ENCODE measurements around the gene AGTR1.

AGTR1 gene

DNA sequence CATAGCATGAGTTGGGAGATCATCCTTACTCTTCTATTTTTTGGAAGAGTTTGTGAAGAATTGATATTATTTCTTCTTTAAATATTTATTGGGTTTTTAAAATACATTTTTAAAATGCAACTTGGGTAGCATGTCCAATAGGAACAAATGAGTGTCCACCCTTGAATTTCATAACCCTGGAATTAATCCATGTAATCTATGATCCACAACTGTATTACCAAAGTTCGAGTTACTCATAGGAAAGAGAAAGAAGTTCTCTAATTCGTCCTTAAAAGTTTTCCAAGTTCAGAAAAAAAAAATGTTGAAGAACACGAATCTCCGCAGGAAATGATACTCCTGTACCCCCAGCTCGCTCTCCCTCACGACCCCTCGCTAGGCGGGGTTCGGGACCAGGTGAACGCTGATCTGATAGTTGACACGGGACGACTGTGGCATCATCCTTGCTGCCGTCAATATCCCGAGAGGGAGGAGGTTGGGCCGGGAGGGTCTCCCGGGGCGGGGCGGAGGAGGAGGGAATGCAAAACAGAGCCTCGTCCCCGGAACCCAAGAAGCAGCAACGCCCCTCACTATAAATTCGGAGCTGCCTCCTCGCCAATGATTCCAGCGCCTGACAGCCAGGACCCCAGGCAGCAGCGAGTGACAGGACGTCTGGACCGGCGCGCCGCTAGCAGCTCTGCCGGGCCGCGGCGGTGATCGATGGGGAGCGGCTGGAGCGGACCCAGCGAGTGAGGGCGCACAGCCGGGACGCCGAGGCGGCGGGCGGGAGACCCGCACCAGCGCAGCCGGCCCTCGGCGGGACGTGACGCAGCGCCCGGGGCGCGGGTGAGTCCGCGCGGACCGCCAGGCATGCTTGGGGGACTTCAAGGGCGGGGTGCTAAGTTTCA is at the start of gene AGTR1:
AGTR1 (plus strand) TSS at position 598 of the 884 bp plus-strand sequence. CDS start 43,133 bp downstream, outside the sequence.
- no peak for DNase-seq (ENCODE audit: low read depth in 2 of 2)

- DNase-seq (ENCODE audit: low read depth in 2 of 2), result no peak
These were observed 48.9 kb upstream of the AGTR1 start for GRCh38 chr3:148648685-148649352.

DNA sequence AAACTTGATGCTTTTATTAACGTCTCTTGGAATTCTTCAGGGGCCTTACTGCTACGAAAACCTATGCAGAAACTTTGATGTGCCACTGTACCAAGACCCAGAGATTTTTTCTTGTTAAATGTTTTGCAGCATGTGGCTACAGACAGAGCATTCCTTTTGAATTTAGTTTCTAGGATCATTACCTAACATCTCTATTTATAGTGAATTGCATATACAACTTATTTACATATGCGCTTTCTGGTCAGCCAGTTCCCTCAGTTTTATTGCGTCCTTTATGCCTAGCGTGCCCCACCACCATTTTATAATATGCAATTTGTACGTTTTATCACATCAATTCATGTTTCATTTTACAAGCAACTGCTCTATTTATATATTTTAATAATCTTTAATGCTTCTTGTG is 46.2 kb upstream of the AGTR1 start:
- no peak for DNase-seq (ENCODE audit: low read depth in 2 of 2)

DNA sequence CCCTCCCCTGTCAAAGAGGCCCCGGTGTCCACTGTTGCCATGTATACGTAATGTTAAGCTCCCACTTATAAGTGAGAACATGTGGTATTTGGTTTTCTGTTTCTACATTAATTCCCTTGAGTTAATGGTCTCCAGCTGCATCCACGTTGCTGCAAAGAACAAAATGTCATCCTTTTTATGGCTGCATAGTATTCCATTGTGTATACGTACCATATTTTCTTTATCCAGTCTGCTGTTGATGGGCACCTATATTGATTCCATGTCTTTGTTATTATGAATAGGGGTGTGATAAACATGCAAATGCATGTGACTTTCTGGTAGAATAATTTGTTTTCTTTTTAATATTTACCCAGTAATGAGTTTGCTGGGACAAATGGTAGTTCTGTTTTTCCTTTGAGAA is 43.3 kb upstream of the AGTR1 start:
- DNase-seq (ENCODE audit: low read depth in 2 of 2), result no peak

- no peak for DNase-seq (ENCODE audit: low read depth in 2 of 2)
These were observed 40.2 kb upstream of the AGTR1 start for GRCh38 chr3:148657470-148657869.

- no peak for DNase-seq (ENCODE audit: low read depth in 2 of 2)
These were observed 38.2 kb upstream of the AGTR1 start for GRCh38 chr3:148659512-148659911.

DNA sequence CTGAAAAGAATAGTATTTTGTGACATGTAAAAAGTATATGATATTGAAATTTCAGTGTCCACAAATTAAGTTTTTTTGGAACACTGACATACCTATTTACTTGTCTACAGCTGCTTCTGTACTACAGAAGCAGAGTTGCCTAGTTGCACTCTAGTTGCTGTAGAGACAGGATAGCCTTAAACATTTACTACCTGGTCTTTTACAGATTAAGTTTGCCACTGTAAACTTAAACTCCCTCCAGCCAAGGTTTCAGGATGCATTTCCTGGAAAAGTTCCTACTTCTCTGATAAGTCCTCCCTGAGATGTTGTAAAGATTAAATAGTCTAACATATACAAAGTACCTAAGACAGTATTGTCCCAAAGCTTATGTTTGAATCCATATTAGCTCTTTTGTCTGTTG is 17.4 kb upstream of the AGTR1 start:
- DNase-seq (ENCODE audit: low read depth in 2 of 2), result no peak

GRCh38 chr3:148681080-148681479 is 16.6 kb upstream of the AGTR1 start:
- DNase-seq (ENCODE audit: low read depth in 2 of 2), result no peak

GRCh38 chr3:148682997-148683396 is 14.7 kb upstream of the AGTR1 start:
- DNase-seq (ENCODE audit: low read depth in 2 of 2), result no peak

GRCh38 chr3:148694116-148694515 is 3.6 kb upstream of the AGTR1 start:
- no peak for DNase-seq (ENCODE audit: low read depth in 2 of 2)

DNA sequence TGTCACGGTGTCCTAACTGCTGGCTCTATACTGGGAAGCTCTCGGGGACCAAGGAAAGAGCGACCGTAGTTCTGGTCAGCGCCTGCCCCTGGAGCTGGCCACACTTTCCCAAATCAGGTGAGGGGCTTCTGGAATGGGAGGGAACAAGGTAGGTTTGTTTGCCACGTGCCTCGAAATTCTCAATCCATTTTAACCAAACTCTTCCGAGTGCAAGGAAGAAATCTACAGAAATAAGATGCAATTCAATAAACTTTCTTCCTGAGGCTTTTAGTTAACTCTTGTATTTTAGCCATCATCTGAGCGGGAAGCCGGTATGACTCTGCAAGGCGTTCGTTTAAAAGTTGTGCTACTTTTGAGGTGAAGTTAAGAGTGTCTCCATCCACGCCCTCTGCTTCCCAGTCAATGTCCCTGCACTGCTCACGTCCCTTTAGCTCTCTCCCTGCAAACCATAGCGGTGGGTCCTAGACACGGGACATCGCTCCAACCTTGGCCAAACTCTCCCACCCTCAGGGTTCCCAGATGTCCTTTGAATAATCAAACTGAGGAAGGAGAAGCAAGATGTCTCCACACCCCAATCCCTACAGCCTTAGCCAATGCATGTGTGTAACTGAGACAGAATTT is 597 bp downstream of the AGTR1 start:
- DNase-seq (ENCODE audit: low read depth in 2 of 2), result no peak

DNA sequence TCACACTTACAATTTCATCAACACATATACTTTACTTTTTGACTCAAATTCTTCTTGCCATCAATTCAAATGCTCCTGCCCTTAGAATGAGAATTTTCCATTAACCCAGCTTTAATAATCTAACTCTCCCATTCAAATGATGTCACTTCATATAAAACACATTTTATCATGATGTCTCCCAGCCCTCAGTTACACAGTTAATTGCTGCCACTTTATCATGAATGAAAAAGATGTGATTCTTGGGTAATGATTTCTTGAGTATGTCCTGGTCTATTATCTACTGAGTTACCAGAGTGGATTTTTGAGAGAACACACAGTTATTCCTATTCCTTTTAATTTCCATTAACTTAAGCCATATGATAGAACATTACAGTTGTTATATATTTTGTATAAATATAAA is 7.6 kb downstream of the AGTR1 start:
- no peak for DNase-seq (ENCODE audit: low read depth in 2 of 2)

- no peak for DNase-seq (ENCODE audit: low read depth in 2 of 2)
These were observed 10.1 kb downstream of the AGTR1 start for GRCh38 chr3:148707601-148708380.

DNA sequence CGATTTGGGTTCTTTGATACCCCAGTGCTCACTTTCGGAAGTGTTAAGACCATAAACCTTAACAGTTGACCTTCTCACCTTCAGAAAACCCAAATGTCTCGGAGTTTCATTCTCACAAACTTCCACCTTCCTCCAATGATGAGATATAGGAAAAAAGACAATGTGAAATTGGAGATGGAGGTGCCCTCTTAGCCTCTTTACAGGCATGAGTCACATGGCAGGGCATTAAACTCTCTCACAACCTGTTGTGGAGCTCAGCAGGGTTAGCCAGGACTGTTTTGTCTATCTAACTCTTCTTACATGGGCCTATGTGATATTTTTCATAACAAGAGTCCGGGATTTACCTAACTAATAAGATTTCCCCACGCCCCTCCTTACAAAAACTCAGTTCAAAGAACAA is 10.7 kb downstream of the AGTR1 start:
- DNase-seq (ENCODE audit: low read depth in 2 of 2), result no peak

DNA sequence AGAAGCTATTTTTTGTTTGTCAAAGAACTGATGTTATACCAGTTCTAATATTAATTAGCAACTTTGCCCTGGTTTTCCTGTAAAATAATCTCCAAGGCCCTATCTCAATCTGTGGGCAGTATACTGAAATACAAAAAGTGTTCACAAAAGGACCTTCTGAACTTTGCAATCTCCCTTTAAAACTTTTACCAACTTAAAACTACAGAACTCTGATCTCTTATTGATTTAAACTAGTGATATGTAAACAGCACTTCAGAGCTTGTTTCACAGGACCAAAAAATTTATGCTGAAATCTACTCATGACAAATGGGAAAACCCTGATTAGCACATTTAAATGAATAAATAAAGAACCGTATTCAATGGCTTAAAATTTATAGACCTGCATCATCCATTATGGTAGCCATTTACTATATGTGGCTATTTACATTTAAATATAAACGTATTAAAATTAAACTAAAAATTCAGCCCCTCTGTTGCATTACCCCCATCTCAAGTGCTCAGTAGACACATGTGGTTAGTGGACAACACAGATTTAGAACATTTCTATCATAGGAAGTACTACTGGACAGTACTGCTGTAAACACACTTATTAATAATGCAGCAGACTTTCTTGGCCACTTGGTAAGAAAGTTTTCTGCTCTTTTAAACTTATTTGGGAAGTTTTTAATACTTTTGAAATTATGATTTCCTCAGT is 12.0 kb downstream of the AGTR1 start:
- no peak for DNase-seq (ENCODE audit: low read depth in 2 of 2)

GRCh38 chr3:148710665-148711064 is 13.0 kb downstream of the AGTR1 start:
- DNase-seq (ENCODE audit: low read depth in 2 of 2), result no peak

DNA sequence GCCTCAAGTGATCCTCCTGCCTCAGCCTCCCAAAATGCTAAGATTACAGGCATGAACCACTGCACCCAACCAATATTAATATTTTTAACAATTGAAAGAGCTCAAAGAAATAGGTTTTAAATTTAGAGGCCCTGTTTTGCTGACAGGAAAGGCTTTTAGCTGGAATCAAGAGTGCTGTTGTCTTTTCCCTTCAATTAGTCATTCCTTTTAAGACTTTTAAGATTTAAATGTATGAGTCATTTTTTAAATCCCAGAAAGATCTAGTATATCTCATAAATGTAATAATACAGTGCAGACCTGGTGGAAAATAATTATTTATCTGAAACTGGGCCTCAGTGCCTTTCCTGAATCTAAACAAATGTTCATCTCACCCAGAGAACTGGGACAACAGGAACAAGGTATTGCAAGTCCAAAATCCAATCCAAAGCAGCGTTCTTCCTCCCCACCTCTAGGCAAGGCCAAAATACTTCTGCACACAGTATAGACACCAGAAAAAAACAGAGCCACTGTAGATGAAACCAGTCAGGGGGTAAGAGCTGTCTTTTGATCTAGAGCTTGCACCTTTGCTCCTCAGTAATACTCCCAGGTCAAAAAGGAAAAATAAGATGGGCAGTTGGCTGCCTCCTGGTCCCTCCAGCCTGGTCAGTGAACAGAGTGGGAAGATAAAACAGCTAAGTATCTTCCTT is 14.4 kb downstream of the AGTR1 start:
- DNase-seq (ENCODE audit: low read depth in 2 of 2), result no peak

DNA sequence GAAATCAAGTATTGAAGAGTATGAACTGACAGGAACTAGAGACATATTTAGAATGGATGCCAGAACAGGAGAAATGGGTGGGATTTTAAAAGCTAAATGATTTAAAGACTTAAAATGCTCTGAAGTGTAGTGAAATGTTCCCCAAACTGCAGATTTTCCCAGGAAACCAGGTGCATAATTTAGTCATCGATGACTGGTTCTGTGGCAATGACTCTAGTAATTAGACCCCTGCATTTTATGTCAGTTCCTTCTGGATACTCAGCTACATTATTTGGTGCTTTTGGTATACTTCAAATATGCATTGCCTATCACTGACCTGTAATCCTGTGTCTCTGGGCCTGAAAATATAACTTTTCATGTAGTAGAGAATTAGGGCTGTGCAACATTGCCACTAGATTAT is 16.8 kb downstream of the AGTR1 start:
- DNase-seq (ENCODE audit: low read depth in 2 of 2), result no peak

- DNase-seq (ENCODE audit: low read depth in 2 of 2), result no peak
These were observed 19.0 kb downstream of the AGTR1 start for GRCh38 chr3:148716657-148717056.

- no peak for DNase-seq (ENCODE audit: low read depth in 2 of 2)
These were observed 20.3 kb downstream of the AGTR1 start for GRCh38 chr3:148717885-148718561.
